ENCODE data around the gene GPD2.

The GPD2 gene

DNA sequence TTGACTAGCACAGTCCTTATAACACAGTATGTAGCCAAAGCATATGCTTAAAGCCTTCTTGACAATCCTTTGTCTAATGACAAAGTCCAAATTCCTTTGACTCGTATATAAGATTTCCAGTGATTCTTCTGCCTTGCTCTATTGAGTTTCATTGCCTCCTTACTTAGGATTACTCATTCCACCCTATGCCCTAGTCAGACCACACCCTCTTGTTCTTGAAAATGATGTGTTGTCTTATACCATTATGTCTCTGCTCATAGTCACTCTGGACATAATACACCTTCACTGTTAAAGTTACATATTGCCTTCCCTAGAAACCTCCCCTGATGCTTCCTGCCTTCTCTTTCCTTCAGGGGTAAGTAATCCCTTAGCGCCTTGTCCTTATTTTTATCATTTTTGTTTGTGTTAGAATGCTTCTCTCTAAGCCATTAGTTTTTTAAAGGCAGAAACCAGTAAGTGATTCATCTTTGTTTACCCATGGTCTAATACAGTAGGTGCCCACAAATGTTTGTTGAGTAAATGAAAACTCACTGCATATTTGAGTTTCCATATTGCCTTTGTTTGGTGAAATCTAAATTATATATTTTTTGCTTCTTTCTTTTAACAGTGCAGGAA is 19.3 kb downstream of the GPD2 start:
- no peak overlapping the region for H3K4me3 ChIP-seq
- H3K27ac ChIP-seq: no peak overlapping the region
- H3K9me3 ChIP-seq: peaks cover 29% of the 10 kb centered on the region
- H3K4me2 ChIP-seq: no peak overlapping the region
- no peak overlapping the region for H3K9ac ChIP-seq
- peaks cover 62% of the 10 kb centered on the region for H4K20me1 ChIP-seq
- H3K36me3 ChIP-seq: no peaks in the 10 kb centered on the region
- H3K27me3 ChIP-seq: no peaks in the 10 kb centered on the region
- TF ChIP-seq Cebpa-rat (IDR thresholded peaks at IDR 0.05): no peak
- peaks cover 11% of the 10 kb centered on the region for H3K4me1 ChIP-seq

DNA sequence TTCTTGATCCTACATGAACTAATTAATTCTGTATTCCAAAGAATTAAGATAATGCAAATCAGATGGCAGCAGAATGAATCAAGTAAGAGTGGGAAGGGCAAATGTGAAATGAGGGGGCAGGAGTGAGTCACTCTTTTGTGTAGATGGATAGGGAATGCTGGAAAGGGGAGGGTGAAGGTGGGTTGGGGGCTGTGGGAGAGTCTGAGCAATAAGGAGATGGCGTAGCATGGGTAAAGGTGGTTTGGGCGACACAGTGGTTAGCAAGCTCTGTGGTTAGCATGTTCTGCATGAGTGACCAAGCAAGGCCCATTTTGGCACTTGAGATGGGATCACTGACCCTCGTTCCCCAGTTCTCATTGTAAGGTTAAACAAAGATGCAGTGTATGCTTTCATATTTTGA is 20.4 kb downstream of the GPD2 start:
- Histone ChIP-seq H3K36me3 (no peaks in the 10 kb centered on the region), H3K27me3 (no peaks in the 10 kb centered on the region), H3K9ac (no peak overlapping the region), H3K4me2 (peak overlapping the region; percentile 52), H3K9me3 (peaks cover 25% of the 10 kb centered on the region), H4K20me1 (peaks cover 74% of the 10 kb centered on the region), H3K27ac (no peak overlapping the region), H3K4me1 (peaks cover 11% of the 10 kb centered on the region), H3K4me3 (no peak overlapping the region)
- no peak for TF ChIP-seq Cebpa-rat (IDR thresholded peaks at IDR 0.05)

DNA sequence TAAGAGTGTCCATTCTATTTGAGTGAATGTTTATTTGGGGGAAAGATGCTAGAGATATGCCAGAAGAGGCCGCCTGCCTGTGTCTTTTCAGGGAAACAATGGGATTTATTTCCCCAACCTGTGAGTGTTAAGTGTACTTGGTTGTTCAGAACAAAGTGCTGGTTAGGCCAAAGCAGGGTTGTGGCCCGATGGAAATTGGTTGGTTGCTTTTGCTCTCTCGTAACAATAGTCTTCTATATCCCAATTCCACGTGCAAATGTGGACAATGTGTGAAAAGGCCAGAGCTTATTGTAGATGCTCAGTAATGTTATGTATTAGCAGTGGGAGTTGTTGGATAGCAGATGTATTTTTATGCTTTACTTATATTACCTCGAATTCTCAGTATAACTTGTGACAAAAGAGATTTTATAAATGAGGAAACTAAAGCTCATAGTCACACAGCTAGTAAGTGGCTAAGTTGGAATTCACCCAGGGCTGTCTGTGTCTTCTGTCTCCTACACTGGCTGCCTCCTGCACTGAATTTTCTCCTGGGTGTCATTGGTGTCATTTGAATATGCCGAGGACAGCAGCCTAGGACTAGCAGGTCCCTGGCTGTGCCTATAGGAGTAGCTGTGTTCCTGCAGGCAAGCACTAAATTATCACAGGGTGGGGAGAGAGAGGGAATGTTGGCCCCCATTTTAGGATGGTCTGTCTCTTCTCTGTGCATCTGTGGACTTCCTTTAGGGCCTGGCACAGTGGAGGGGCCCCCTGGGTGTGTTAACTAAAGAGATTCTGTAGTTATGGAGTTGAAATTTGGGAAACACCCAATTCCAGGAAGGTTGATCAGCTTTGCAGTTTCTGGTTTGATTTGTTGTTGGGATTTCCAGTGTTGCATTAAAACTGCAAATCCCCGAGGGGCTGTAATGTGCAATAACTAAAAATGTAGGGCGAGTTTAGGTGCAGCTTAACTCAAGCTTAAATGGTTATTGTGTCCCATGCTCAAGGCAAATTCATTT is 21.6 kb downstream of the GPD2 start:
- H3K9me3 ChIP-seq: peaks cover 13% of the 10 kb centered on the region
- H4K20me1 ChIP-seq: peaks cover 74% of the 10 kb centered on the region
- H3K4me3 ChIP-seq: no peak overlapping the region
- H3K9ac ChIP-seq: no peak overlapping the region
- H3K4me2 ChIP-seq: no peak overlapping the region
- no peak overlapping the region for H3K27ac ChIP-seq
- peaks cover 11% of the 10 kb centered on the region for H3K4me1 ChIP-seq
- no peak for TF ChIP-seq Cebpa-rat (IDR thresholded peaks at IDR 0.05)
- no peaks in the 10 kb centered on the region for H3K27me3 ChIP-seq
- no peaks in the 10 kb centered on the region for H3K36me3 ChIP-seq

- Histone ChIP-seq H3K9ac (no peak overlapping the region), H4K20me1 (peaks cover 65% of the 10 kb centered on the region), H3K9me3 (peaks cover 2% of the 10 kb centered on the region; the same call in 1 of the 2 replicates), H3K27me3 (no peaks in the 10 kb centered on the region), H3K4me2 (no peak overlapping the region), H3K4me1 (peaks cover 11% of the 10 kb centered on the region), H3K36me3 (no peaks in the 10 kb centered on the region), H3K27ac (no peak overlapping the region), H3K4me3 (no peak overlapping the region)
- TF ChIP-seq Cebpa-rat (IDR thresholded peaks at IDR 0.05): no peak
These were observed 23.5 kb downstream of the GPD2 start for GRCh38 chr2:156459720-156460119.

DNA sequence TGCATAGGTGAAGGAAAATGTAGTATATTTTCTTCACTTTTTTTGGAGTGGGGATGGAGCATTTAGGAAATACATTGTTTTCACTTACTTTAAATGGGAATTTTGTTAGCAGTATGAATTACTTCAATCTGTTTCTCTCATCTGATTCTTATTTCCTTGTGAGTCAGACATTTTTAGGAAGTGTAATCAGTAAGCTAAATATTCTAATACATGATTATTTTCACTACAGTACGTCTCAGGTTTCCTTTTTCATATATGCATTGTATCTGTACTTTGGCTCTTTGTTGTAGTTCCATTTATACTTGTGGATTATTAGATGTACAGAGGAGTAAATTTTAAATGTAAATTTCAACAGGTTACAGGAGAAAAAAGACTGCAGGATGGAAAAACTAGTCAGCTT is 27.9 kb downstream of the GPD2 start:
- Histone ChIP-seq H3K27ac (no peak overlapping the region), H3K4me1 (no peaks in the 10 kb centered on the region), H3K27me3 (no peaks in the 10 kb centered on the region), H3K36me3 (peaks cover 2% of the 10 kb centered on the region; the same call in 1 of the 2 replicates), H3K9ac (no peak overlapping the region), H4K20me1 (peaks cover 35% of the 10 kb centered on the region), H3K9me3 (peaks cover 2% of the 10 kb centered on the region), H3K4me2 (no peak overlapping the region), H3K4me3 (no peak overlapping the region)
- no peak for TF ChIP-seq Cebpa-rat (IDR thresholded peaks at IDR 0.05)

GRCh38 chr2:156465573-156465972 is 29.4 kb downstream of the GPD2 start:
- Histone ChIP-seq H3K36me3 (peaks cover 16% of the 10 kb centered on the region), H3K9me3 (peaks cover 7% of the 10 kb centered on the region), H3K27ac (no peak overlapping the region), H4K20me1 (peaks cover 25% of the 10 kb centered on the region), H3K4me2 (no peak overlapping the region), H3K4me3 (no peak overlapping the region), H3K4me1 (no peaks in the 10 kb centered on the region), H3K27me3 (no peaks in the 10 kb centered on the region), H3K9ac (no peak overlapping the region)
- TF ChIP-seq Cebpa-rat (IDR thresholded peaks at IDR 0.05): no peak

DNA sequence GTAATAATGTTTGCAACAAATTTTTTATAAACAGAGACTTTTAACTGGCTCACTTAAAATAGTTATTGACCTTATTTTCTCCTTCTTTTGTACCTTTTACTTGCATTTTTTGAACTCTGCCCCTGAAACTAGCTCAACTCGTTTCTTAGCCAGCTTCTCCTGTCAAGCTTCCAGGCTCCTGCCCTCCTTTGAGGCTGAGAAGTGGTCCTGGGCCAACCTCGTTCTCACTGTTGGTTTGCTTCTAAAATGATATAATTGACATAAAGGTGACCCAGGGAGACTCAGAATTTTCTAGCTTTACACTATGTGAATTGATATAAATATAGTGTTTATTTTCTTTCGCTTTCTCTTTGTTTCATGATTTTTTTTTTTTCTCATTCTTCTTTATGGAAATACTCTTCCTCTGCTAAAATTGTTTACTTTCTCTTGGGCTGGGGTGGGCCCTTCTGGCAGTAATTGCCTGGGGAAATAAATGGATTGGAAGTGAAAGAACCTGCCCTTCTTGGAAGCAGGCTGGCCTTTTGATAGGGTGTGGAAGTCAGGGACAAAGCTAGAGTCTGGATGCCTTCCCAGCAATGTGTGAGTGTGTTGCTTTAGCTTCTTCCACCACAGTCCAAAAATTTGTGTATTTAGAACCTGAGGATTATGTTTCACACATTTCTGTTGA is 30.7 kb downstream of the GPD2 start:
- Histone ChIP-seq H3K36me3 (peaks cover 16% of the 10 kb centered on the region), H3K27ac (no peak overlapping the region), H3K9me3 (peaks cover 7% of the 10 kb centered on the region), H4K20me1 (peaks cover 20% of the 10 kb centered on the region), H3K27me3 (no peaks in the 10 kb centered on the region), H3K4me1 (peaks cover 6% of the 10 kb centered on the region; the same call in 1 of the 2 replicates), H3K4me2 (no peak overlapping the region), H3K9ac (no peak overlapping the region), H3K4me3 (no peak overlapping the region)
- no peak for TF ChIP-seq Cebpa-rat (IDR thresholded peaks at IDR 0.05)

DNA sequence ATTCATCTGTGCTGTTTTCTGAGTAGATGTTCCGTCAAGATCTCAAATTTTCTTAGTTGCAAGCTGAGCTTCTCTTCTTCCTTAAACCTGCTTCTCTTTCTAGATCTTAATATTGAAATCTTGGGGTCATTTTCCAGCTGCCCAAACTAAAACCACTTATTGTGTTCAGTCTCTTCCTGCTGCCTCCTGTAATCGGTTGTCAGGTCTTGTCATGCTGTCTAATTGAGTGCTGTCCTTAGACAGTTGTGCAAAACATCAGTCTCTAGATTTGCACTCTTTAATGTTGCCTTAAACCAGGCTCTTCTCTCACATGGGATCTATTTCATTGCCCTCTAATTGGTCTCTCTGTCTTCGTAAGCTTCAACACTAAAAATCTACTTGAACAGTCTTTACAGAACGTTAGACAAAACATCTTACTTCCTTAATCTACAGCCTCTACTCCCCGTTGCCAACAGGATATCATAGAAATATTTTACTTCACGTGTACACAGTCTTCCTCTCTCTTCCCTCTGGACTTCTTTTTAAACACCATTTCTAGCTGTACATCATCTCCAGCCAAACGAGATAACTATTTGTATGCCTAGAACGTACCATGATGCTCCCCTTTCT is 34.9 kb downstream of the GPD2 start:
- peaks cover 17% of the 10 kb centered on the region for H3K36me3 ChIP-seq
- no peak overlapping the region for H3K27ac ChIP-seq
- H3K4me2 ChIP-seq: no peak overlapping the region

DNA sequence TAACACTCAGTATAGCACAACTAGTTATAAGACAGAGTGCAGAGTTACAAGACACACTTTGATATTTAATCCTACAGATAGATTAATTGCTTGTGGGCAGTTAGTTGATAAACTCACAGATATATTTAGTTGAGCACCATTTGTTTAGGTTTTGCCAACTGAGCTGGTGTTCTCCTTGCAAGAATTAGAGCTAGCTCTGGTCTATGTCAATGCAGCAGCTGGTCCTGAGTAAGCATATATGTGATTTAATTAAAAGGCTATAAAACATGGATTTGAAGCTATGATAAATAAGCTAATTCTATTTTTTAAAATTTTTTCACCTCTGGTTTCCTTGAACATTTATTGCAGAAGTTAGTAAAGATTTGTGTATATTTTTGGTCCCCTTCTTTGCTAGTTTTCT is 35.6 kb downstream of the GPD2 start:
- no peak overlapping the region for H3K4me2 ChIP-seq
- no peaks in the 10 kb centered on the region for H3K27me3 ChIP-seq
- H4K20me1 ChIP-seq: peaks cover 20% of the 10 kb centered on the region
- H3K4me3 ChIP-seq: no peak overlapping the region
- no peak overlapping the region for H3K9ac ChIP-seq
- H3K4me1 ChIP-seq: peaks cover 6% of the 10 kb centered on the region; the same call in 1 of the 2 replicates
- H3K9me3 ChIP-seq: peaks cover 7% of the 10 kb centered on the region
- H3K27ac ChIP-seq: no peak overlapping the region
- no peak for TF ChIP-seq Cebpa-rat (IDR thresholded peaks at IDR 0.05)
- H3K36me3 ChIP-seq: peaks cover 22% of the 10 kb centered on the region

More for the DNA sequence above, 34.9 kb downstream of the GPD2 start:
- H3K9me3 ChIP-seq: peaks cover 7% of the 10 kb centered on the region
- no peaks in the 10 kb centered on the region for H3K27me3 ChIP-seq
- no peak overlapping the region for H3K9ac ChIP-seq
- H3K4me1 ChIP-seq: peaks cover 6% of the 10 kb centered on the region; the same call in 1 of the 2 replicates
- peaks cover 20% of the 10 kb centered on the region for H4K20me1 ChIP-seq
- no peak for TF ChIP-seq Cebpa-rat (IDR thresholded peaks at IDR 0.05)
- H3K4me3 ChIP-seq: no peak overlapping the region

All from BLaER1 (cell line).